Stimulated activated CD8-positive, alpha-beta memory T cell treated with anti-CD3 and anti-CD28 coated beads, Interleukin-15, amount 100 ng/mL, for 4 hours (primary cell): ENCODE data around the gene PTPN22.

ENCODE experiments used
- DNase-seq, 2 donors: peaks; one replicate each; pipeline ENCODE4 v3.0.0-alpha.2; 2020; ENCODE audit warnings: low read depth in 2 of 2

Gene PTPN22

DNA sequence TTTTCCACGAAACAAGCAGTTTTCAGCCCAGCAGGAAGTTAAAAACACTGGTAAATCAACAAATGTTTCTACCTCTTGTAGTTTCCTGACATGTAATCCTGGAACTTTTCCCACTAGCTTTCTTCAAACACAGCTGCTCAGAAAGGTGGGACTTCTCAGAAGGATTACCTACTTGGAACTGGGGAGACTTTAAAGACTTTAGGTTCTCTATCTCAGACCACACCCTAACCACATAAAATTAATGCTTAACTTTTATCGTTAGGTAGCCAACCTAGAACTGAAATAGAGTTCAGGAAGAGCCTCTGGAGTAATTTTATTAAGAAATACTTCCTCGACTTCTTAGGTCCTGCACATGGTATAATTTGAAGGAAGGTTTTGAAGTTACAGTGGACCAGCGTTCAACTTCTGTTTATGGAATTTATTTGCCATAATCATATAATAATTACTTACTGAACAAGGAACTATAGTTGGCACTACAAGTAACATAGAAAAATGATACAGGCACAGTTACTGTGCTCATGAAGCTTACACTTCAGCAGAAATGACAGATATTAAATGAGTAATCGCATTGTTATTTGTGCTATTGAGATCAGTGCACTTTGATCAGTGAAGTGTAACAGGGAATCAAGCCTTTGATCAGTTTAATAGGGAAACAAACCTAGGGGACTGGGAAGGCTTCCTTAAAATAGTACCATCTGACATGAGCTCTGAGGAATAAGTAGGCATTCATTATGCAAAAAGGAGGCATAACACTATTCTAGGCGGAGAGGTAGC lies 16.1 kb upstream of the PTPN22 start, which contains the start of gene BCL2L15:
Gene BCL2L15, minus strand, starts transcription at position 180 of the 774 bp plus-strand sequence. CDS start 206 bp downstream, outside the sequence.
- DNase-seq = no peak

DNA sequence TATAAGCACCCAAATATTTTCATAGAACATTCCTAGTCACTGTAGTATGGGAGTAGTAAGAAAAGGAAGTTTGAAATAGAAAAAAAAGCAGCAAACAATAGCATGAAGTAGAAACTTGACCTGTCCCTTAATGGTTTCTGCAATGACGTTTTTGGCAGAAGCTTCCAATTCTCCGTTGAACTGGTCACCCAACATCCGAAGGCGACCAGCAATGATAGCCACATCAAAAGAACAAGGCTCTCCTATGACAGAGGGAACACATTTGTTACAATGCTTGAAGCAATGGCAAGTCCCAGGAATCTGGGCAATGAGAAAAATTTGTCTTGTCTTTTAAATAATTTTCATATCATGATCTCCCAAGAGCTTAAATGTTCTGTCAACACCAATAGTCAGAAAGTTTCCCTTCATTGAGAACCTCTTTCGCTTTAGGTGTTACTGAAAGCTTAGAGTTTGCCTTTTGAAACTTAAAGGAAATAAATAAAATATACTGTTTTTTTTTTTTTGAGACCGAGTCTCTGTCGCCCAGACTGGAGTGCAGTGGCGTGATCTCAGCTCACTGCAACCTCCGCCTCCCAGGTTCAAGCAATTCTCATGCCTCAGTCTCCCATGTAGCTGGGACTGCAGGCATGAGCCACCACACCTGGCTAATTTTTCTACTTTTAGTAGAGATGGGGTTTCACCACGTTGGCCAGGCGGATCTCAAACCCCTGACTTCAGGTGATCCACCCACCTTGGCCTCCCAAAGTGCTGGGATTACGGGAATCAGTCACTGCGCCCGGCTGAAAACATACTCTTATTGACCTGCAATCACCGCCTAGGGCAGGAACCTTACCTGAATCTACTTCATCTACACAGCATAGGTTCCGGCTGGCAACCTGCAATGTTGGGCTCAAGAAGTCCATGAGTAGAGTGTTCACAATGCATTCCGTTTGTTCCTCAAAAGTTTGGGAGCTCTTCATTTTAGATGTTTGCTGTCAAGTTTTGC lies 15.2 kb upstream of the PTPN22 start:
- no peak for DNase-seq

DNA sequence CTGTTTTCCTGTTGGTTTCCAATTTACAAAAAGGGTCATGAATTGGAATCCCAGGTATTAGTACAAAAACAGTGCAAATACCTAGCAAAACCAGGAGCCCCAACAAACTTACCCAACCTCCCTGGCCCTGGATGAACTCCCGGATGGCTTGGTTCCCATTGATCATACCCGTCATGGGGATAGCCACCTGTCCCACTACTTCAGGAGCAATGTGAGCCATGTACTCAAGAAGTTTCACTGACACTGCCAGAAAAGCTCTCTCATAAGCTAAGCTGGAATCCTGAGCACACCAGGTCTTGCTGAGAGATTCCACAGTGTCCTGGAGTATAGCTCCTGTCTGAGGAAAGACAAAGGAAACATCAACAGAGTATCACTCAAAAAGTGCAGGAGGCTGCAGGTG lies 10.1 kb upstream of the PTPN22 start:
- no peak for DNase-seq

DNA sequence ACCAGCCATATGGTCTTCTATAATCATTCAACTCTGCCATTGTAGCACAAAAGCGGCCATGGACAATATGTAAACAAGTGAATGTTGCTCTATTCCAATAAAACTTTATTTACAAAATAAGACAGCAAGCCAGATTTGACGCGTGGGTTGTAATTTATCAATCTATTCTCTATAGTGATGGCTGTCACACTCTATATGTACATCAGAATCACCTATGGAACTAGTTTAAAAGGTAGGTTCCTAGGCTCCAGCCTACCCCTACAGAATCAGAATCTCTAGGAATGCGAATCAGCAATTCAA lies 8.2 kb upstream of the PTPN22 start:
- no peak for DNase-seq

DNA sequence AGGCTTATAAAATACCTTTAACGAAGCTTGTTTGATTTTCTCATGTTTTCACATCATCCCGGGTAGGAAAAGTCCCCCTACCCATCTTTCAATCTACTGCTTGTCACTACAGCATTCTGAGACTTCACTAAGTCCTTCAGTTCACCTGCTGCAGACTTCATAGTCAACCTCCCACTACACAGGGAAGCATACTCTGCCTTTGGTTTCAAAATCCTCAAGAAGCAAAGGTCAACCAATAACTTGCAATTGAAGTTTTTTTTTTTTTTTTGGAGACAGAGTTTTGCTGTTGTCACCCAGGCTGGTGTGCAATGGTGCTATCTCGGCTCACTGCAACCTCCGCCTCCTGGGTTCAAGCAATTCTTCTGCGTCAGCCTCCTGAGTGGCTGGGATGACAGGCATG lies 4.7 kb upstream of the PTPN22 start:
- no peak for DNase-seq

DNA sequence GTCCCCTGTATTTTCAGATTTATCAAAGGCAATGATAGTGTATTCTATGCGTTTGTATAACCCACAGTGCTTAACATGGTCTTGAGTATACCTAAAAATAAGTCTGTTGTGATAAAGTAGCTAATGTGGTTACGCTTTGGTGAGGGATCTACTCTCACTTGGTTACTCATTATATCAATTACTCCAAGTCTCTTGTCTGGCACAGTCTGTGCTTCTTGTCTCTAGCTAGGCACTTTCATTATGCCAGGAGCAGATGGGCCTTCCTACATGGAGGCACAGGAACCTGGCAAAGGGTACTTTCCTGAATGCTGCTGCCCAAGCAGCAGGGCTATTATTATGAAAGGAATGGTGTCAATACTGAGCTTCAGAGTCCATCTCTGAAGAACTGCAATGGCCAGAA lies 4.2 kb upstream of the PTPN22 start:
- no peak for DNase-seq

DNA sequence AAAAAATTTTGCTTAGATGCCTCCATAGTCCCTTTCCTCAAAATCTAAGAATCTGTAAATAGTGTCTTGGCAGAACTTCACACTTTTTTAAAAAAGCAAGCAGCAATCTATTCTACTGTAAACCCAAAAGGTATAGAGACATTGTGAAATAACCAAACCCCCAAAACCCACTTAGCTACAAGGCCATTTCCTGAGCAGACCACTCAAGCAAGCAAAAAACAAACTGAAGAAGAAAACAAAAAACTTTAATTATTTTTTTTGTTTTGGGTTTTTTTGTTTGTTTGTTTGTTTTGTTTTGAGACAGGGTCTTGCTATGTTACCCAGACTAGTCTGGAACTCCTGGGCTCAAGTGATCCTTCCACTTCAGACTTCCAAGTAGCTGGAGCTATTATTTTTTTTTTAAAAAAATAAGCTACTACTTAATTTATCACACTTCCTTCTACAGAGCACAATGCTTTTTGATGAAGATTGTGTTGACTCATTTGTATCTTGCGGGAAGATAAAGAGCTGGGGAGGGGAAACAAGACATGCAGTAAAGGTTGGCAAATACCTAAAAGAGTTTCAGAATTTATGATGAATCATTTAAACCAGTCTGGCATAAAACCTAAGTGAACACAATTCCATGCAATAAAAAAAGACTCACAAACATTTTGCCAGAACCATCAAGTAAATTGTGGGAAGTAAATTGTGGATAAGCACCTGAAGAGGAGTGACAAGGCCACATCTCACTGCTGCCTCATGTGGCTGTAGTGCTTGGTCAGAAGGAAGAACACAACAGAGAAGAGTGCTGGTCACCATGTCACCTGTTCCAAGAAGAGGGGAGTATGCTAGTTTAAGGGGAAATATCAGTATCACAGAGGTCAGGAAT lies 2.7 kb upstream of the PTPN22 start:
- DNase-seq = no peak

DNA sequence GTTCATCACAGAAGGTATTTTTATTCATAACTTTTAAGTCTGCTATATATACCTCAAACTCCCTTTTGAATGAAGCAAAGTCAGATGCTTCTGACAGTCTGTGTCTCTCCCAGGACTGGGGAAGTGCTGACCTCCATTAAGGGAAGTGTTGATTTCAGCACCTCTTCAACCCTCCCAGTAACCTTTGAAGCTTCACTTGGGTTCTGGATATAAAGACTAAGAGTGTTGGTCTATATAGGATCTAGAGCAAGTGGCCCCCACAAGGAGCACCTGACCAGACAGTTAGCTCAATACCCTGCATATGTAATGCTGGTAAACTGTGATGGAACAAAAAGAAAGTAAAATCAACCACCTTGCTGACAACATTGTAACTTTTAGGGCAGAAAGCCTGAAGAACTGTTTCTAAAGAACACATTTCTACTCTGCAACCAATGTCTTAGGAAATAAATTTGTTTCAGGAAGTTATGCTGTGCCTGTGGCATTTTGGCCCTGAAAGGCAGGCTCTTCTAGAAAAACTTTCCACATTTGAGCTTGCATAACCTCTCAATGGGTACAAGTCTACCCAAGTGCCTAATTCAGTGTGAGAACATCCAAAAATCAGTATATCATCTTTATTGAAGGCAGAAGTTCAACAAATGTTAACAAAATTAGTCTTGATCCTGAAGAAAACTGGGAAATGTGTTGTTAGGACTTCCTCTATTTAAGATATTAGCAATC lies 865 bp upstream of the PTPN22 start:
- no peak for DNase-seq

DNA sequence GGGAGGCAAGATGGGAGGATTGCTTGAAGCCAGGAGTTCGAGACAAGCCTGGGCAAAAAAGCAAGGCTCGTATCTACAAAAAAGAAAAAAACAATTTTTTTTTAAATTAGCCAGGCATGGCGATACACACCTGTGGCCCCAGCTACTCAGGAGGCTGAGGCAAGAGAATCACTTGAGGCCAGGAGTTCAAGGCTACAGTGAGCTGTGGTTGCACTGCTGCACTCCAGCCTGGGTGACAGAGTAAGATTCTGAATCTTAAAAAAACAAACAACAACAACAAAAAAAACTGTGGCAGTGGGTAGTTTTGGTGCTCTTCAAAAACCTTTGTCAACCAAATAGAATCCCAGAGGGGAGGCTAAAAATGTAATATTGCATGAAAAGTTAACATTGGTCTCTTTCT lies 734 bp downstream of the PTPN22 start:
- DNase-seq = no peak

DNA sequence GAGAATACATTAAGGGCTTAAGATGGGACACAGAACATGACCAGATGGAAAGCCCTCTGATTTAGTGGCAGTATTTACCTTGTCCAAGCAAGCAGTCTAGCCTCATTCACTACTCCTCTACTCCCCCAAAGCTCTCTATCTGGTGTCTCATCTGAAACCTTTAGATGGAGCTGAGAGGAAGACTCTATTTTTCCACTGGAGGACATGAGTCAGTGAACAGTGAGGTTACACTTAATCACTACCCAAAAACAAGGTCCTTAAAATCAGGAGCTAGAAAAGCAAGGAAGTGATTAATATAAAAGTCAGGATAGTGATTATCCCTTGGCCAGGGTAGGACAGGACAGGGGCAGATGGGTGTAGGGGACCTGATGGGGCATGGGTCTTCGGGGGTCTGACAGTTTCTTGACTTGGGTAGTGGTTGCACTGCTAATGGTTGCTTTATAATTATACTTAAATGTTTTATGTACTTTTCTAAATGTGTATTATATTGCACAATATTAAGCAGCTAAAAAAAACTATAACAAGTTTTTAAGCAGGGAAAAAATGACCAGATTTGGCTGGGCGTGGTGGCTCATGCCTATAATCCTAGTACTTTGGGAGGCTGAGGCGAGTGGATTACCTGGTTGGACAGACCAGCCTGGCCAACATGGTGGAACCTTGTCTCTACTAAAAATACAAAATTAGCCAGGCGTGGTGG lies 3.0 kb downstream of the PTPN22 start:
- no peak for DNase-seq

DNA sequence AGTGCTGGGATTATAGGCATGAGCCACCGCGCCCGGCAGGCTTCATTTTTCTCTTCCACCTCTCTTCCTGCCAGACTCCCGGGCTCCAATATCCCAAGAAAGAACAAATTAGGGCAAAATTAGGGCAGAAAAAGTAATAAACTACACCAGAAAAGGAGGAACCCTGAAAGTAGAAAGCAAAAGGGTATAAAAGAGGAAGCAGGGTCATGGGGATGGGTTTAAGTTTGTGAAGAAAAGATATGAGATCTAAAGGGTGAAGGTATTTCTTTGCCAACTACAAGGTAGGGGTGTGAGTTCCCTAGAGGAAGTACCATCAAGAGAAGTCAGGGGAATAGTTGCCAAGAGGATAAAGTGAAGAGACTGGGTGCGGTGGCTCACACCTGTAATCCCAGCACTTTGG lies 9.9 kb downstream of the PTPN22 start:
- DNase-seq = no peak

DNA sequence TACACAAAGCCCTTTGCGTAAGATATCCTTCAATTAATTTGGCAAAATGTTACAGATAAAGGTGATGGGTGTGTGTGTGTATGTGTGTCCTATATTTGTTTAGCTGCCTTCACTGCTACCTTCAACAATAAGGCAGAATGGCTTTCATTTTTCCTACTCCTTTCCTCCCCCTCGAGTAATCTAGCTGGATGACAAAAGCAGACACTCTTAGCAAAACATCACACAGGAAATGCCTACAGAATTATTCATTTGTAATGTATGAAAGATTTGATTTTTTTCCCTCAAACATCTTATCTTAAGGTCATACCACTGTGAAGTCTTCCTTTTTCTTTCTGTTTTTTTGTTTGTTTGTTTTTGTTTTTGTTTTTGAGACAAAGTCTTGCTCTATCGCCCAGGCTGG lies 10.6 kb downstream of the PTPN22 start:
- DNase-seq = no peak

DNA sequence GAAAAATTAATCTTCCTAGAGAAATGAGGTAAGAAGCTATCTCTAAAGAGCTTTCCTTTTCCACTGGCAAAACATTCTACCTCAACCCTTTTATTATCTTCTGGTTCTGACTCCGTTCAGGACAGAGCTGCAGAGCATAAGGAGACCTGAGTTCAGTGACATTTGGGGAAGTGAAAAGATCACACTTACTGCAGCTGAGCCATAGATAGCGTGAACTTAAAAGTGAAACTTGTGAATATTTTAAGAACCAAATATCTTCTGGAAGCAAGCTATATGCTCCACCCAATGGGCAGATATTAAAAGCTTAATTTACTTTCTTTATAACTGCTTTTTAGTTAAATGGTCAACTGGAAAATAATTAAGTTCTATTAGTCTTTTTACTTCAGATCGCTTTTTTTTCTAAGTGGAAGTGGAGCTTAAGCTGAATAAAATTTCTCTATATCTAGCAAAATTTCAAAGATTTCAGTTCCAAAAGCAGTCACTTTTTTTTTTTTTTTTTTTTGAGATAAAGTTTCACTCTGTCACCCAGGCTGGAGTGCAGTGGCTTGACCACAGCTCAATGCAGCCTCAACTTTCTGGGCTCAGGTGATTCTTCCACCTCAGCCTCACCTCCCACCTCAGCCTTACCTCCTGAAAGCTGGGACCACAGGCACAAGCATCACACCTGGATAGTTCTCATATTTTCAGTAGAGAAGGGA lies 11.9 kb downstream of the PTPN22 start:
- no peak for DNase-seq

DNA sequence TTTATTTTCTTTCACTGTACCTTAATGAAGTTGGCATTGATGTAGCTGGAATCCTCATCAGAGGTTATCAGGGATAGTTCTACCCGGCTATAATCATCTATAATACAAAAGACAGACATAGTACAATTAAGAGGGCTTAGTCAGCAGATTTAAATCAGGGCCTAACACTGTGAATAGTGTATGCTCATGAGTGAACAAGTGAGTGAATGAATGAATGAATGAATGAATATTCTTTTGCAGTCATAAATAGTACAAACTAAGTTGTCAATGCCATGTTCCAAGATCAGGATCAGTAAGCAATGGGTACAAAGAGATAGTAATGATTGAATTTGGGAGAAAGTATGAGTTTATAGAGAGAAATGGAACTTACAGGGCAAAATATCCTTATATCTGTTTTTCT lies 12.5 kb downstream of the PTPN22 start:
- DNase-seq = no peak

DNA sequence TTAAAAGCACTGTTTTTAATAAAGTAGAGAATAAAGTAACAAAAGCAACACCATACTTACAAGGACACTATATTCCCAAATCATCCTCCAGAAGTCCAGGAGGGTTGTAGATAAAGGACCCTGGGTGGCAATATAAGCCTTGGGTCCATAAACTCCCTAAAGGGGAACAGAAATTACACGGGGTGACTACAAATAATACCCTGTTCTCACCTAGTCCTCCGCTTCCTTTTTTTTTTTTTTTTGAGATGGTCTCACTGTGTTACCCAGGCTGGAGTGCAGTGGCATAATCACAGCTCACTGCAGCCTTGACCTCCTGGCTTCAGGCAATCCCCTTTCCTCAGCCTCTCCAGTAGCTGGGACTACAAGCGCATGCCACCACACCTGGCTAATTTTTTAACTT lies 13.1 kb downstream of the PTPN22 start:
- DNase-seq = no peak

DNA sequence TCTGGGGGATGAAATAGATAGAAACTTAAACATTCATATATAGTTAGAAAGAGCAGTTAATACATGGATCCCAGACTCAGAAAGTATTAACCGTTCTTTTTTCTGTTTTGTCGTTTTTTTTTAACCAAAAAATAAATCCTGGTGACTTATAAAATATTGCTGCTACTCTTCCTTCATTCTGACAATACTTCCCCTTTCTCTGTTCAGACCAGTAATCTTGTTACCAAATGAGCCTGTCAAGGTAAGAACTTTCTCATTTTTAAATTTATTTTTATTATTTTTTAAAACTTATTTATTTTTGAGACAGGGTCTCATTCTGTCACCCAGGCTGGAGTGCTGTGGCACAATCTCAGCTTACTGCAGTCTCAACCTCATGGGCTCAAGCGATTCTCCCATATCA lies 13.7 kb downstream of the PTPN22 start:
- DNase-seq = no peak

DNA sequence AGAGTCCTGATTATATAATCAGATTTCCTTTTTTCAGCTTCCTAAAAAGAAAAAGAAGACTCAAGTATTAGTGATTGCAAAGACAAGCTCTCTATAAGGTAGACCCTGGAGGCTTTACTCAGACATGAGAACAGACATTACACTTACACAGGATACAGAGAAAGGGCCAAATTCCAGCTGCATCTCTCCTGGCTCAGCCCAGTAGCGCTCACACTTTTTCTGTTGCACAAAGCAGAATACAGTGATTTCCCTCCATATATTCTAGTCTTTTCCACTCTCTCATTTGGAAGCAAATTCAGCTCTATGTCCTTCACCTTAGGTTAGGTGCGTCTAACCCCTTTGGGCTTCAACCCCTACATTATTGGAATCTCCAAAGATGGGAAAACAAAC lies 15.1 kb downstream of the PTPN22 start:
- no peak for DNase-seq

DNA sequence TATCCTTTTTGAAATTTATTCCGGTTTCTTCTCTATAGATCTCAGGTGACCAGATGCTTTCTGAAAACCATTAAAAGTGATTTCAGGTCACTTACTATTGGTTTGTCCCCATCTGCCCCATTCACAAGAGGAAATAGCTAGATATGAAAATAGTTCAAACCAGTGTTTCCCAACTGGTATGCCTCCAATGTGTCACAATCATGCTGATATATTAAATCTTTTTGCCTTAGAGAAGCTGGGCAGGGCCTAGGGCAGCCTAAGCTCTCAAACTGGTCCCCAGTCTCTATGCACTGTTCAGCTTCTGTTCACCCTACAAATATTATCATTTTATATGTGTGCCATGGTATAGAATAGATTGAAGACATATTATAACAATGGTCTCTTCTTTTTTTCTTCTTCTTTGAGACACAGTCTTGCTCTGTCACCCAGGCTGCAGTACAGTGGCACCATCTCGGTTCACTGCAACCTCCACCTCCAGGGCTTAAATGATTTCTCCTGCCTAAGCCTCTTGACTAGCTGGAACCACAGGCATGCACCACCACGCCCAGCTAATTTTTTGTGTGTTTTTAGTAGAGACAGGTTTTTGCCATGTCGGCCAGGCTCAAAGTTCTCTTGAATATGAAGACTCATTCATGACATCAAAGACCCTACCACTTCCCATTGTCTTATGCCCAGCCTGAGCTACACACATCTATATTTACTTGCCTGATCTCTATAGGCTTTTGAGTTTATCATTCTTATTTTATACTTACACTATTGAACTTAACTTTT lies 15.7 kb downstream of the PTPN22 start:
- no peak for DNase-seq

DNA sequence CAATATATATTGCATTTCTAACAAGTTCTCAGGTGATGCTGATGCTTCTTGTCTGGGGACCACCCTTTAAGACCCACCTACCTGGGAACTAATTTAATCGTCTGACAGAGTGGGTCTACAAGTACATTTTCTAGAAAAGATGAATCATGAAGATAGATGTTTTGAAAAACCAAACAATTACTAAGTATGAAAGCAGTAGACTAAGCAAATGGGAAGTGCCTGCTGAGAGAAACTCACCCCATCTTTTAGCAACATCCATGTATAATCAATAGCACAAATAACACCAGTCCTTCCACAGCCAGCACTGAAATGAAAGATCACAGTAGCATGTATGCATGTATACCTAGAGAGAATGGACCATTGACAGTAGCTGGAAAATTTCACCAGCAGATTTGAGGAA lies 17.3 kb downstream of the PTPN22 start:
- DNase-seq = no peak
